ENCODE measurements around the gene FCN2.

The FCN2 gene

GRCh38 chr9:134868751-134869553, 11.7 kb upstream of the FCN2 start:
- DNase-seq (ENCODE audit: low read depth, low spot score): no peak

GRCh38 chr9:134869554-134870300, 10.9 kb upstream of the FCN2 start:
- DNase-seq (ENCODE audit: low read depth, low spot score): no peak

- no peak for DNase-seq (ENCODE audit: low read depth, low spot score)
Measured at GRCh38 chr9:134870301-134870694, 10.3 kb upstream of the FCN2 start.

DNA sequence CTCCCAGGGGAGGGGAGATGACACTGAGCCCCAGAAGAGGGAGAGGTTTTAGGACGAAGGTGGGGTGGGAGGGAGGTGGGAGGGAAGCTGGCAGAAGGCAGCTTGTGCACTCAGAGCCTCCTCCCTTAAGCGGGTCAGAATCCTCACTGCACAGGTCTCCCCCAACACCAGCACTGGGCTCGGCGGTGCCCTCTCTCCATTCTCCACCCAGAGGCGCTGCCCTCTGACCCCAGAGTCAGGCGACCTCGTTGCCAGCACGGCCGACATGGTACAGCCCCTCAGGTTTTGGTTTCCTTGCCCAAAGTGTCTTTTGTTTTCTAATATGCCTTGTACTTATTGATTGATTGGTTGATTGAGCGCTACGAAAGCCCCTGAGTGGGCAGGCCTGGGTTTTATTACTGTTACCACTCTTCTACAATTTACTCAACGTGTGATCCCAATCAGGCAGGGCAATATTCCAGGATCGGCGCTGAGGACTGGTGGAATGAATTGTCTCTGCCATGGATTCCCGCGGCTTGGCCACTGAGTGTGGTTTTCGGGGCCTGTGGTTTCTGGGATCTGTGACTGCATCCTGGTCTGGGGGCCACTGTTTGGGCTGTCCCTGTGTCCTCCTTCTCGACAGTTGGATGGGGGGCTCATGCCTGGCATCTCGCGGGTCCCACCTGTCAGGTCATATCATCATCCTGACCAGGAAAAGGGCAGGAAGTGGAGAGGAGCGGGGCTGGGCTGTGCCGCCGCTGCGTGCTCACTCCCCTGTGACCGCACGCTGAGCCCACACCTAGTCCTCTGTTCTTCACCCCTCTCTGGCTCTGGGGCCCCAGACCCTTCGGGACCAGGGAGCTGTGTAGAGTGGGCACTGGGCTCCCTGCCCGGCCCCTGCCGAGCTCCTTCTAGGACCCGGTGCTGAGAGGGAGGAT, 9.6 kb upstream of the FCN2 start:
- DNase-seq (ENCODE audit: low read depth, low spot score): no peak

GRCh38 chr9:134871697-134872340, 8.8 kb upstream of the FCN2 start:
- no peak for DNase-seq (ENCODE audit: low read depth, low spot score)

GRCh38 chr9:134872482-134873231, 8.0 kb upstream of the FCN2 start:
- no peak for DNase-seq (ENCODE audit: low read depth, low spot score)

DNA sequence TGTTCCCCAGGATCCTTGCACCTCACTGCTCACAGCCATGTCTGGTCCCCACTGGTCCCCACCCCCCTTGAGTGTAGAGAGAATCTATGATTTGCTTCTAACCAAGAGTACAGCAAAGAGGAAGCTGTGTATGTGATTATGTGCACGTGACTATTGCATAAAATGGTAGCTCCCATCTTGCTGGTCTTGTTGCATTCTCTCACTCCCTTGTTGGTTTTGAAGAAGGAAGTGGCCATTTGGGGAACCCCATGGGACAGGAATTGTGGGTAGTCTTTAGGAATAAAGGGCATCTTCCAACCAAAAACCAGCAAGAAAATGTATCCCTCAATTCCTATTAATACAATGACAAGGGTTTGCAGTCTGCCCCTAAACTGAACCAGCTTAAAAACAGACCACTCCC, 5.2 kb upstream of the FCN2 start:
- DNase-seq (ENCODE audit: low read depth, low spot score): no peak

- DNase-seq (ENCODE audit: low read depth, low spot score): no peak
Measured at GRCh38 chr9:134877541-134877940, 3.1 kb upstream of the FCN2 start.

GRCh38 chr9:134879664-134880483, 736 bp upstream of the FCN2 start:
- no peak for DNase-seq (ENCODE audit: low read depth, low spot score)

DNA sequence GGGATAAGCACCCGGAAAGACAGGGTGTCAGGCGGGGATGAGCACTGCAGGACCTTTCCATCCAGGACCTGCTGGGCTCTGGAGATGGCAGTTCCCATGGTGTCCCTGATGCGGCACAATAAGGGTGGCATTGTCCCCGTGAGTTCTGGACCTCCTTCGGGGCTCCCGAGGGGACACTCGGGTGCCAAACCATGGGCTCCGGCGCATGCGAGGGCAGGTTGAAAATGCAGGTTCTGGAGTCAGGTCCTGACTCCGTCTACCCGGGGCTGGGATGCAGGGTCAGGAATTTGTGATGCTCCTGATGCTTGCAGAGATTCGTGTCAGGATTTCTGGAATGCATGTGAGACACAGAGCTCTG, 682 bp downstream of the FCN2 start:
- DNase-seq (ENCODE audit: low read depth, low spot score): no peak

GRCh38 chr9:134882204-134882785, 1.7 kb downstream of the FCN2 start:
- DNase-seq (ENCODE audit: low read depth, low spot score): no peak

DNA sequence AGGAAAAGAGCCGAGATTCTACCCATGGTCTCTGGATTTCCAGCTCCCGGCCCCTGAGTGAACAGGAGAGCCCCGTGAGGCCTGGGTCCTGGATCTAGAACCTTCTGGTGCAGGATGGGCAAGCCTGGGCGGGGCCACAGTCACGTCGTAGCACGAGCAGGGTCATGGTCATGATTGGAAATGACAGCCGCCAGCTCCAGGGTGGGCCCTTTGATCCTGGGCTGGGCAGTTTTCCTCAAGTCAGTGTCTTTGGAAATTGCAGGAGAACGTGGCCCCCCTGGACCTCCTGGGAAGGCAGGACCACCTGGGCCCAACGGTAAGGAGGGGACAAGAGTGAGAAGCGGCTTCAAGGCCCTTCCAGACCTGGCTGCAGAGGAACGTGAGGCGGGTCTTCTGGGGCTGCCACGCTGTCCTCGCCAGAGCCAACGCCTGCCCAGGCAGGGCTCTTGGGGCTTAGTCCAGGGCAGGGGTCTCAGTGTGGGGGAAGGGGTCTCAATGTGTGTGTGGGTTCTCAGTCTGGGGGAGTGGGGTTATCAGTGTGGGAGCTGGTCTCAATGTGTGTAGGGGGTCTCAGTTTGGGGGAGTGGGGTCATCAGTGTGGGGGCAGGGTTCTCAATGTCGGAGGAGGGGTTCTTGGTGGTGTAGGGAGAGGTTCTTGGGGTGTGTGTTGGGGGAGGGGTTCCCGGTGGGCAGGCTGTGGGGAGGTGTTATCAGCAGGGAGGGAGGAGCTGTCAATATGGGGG, 2.6 kb downstream of the FCN2 start:
- DNase-seq (ENCODE audit: low read depth, low spot score): no peak

- DNase-seq (ENCODE audit: low read depth, low spot score): no peak
Measured at GRCh38 chr9:134884492-134884891, 3.9 kb downstream of the FCN2 start.

DNA sequence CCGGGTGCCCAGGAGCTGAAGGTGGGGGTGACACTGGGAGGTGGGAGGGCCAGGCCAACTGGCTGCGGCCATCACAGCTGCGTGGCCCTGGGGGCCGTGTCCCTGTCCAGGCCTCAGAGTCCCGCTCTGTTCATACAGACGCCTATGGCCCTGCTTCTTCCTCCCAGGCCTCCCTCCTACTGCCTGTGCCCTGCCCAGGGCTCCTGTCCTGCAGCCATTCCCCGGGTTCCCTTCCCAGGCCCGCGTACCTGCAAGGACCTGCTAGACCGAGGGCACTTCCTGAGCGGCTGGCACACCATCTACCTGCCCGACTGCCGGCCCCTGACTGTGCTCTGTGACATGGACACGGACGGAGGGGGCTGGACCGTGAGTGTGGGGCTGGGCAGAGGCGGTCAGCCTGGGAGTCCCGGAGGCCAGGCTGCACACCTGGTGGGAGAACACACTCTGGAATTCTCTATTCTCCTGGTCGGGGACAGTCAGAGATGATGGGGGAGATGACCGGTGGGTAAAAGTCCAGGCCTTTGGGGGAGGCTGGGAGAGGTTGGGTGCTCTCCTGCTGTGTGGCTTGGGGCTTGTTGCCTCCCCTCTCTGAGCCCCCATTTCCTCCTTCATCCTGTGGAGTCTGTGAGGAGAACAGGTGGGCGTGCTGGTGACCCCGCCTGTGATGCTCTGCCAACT, 4.5 kb downstream of the FCN2 start:
- no peak for DNase-seq (ENCODE audit: low read depth, low spot score)

- DNase-seq (ENCODE audit: low read depth, low spot score): no peak
Measured at GRCh38 chr9:134885679-134886412, 5.2 kb downstream of the FCN2 start.

DNA sequence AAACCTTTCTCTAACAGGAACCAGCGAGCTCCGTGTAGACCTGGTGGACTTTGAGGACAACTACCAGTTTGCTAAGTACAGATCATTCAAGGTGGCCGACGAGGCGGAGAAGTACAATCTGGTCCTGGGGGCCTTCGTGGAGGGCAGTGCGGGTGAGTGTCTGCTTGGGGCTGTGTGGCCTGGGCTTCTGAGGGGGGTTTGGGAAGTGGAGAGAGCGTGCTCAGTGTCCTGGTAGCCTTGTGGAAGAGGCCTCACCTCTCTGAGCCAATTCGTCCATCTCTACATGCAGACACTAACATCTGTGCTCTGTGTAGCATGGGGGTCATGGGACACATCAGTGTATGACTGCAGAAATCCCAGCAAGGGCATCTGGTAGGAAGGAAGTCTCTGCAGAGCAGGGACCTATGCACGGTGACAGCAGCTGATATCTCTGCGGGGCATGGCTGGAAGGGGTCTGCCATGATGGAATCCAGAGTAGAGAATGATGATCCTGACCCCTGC, 5.9 kb downstream of the FCN2 start:
- no peak for DNase-seq (ENCODE audit: low read depth, low spot score)

- no peak for DNase-seq (ENCODE audit: low read depth, low spot score)
Measured at GRCh38 chr9:134887219-134887618, 6.6 kb downstream of the FCN2 start.

Data from ELF-1 (cell line).